OCI-LY7 (cell line): Measurements from ENCODE around the gene LYRM4. TPM values are rescaled to one million over a fixed set of nuclear protein-coding genes. Genes with fewer than 3 reads are reported as not detected.

ENCODE experiments used
- BruUV-seq: library from RNA; stranded (reverse); fragments of 400-500 nt; replicated peaks from 2 replicates; lab custom pipeline; 2021; lab: Mats Ljungman, UMichigan
- CTCF ChIA-PET: fragments of 300-600 bp; sonication (Branson Sonifier 250); formaldehyde crosslinking; loops from one replicate; lab custom pipeline; 2022; ENCODE audit warnings: antibody characterized with exemption; ENCODE audit not compliant: unreplicated experiment; lab: Charles Lee
- POLR2A ChIA-PET: fragments of 300-600 bp; sonication (Branson Sonifier 250); formaldehyde crosslinking; loops from one replicate; lab custom pipeline; 2022; ENCODE audit warnings: antibody characterized with exemption; lab: Charles Lee
- DNase-seq: peaks from one replicate; pipeline ENCODE4 v3.0.0-alpha.2; 2015; ENCODE audit warnings: low spot score
- H2AFZ ChIP-seq: fragments of 200-600 bp; sonication (generic), shearing (Covaris generic); 2 replicates; pipeline ENCODE4 v1.6.1; 2014; ENCODE audit warnings: mild to moderate bottlenecking, antibody characterized with exemption, low read length, moderate library complexity
- H3K27ac ChIP-seq: fragments of 200-600 bp; sonication (generic); 2 replicates; pipeline ENCODE4 v1.5.1; 2014; ENCODE audit warnings: mixed run types, low read depth, mild to moderate bottlenecking, moderate library complexity, low read length, inconsistent platforms; ENCODE audit not compliant: poor library complexity, severe bottlenecking
- H3K36me3 ChIP-seq: fragments of 200-600 bp; sonication (generic); 2 replicates; pipeline ENCODE4 v1.6.1; 2014; ENCODE audit warnings: mild to moderate bottlenecking, antibody characterized with exemption, low read length, moderate library complexity, mixed read lengths; ENCODE audit not compliant: insufficient read depth
- H3K4me1 ChIP-seq: fragments of 200-600 bp; sonication (generic); 2 replicates; pipeline ENCODE4 v1.5.1; 2014; ENCODE audit warnings: mild to moderate bottlenecking, low read length; ENCODE audit not compliant: insufficient read depth, poor library complexity, severe bottlenecking
- H3K4me2 ChIP-seq: fragments of 200-600 bp; sonication (generic); 2 replicates; pipeline ENCODE4 v1.6.1; 2014; ENCODE audit warnings: mild to moderate bottlenecking, low read length
- H3K4me3 ChIP-seq: fragments of 200-600 bp; sonication (generic); 2 replicates; pipeline ENCODE4 v1.5.1; 2014; ENCODE audit warnings: mild to moderate bottlenecking, low read depth, low read length; ENCODE audit not compliant: poor library complexity, severe bottlenecking
- H3K79me2 ChIP-seq: fragments of 200-600 bp; sonication (generic); 2 replicates; pipeline ENCODE4 v1.6.1; 2016; ENCODE audit warnings: low read depth, mild to moderate bottlenecking, low read length, moderate library complexity, mixed read lengths; ENCODE audit not compliant: insufficient read depth
- H3K9me2 ChIP-seq: fragments of 200-600 bp; sonication (generic); 2 replicates; pipeline ENCODE4 v1.6.1; 2016; ENCODE audit warnings: mild to moderate bottlenecking, low read length, mixed read lengths; ENCODE audit not compliant: insufficient read depth
- H3K9me3 ChIP-seq: fragments of 200-600 bp; sonication (generic); 2 replicates; pipeline ENCODE4 v1.6.1; 2014; ENCODE audit warnings: mild to moderate bottlenecking, mixed run types, low read length, mixed read lengths
- H4K20me1 ChIP-seq: fragments of 200-600 bp; sonication (generic); 2 replicates; pipeline ENCODE4 v1.6.1; 2014; ENCODE audit warnings: mild to moderate bottlenecking, antibody characterized with exemption, low read length, moderate library complexity, mixed read lengths; ENCODE audit not compliant: insufficient read depth
- CTCF ChIP-seq: fragments of 200-600 bp; sonication (generic); conservative IDR thresholded peaks from 2 replicates; pipeline ENCODE4 v1.5.1; 2014; ENCODE audit warnings: mild to moderate bottlenecking, antibody characterized with exemption, low read length, moderate library complexity, mixed read lengths
- EZH2phosphoT487 ChIP-seq: fragments of 200-600 bp; sonication (generic); IDR thresholded peaks from 2 replicates; pipeline ENCODE4 v1.6.1; 2018; ENCODE audit warnings: low read depth, borderline replicate concordance, mild to moderate bottlenecking, mixed run types, antibody characterized with exemption, low read length, moderate library complexity, mixed read lengths
- intact Hi-C: fragments of 100-400 bp; cut with micrococcal nuclease; formaldehyde crosslinking; loops from one replicate; pipeline ENCODE4 v1.10.0; 2022; ENCODE audit not compliant: unreplicated experiment
- total RNA-seq, 2 experiments: library from RNA; depleted of rRNA in 1 of 2; stranded (reverse); fragments of >200 nt in 1 of 2; shearing (Covaris generic) in 1 of 2; gene quantifications; 2 replicates each; pipeline ENCODE4 v1.2.3, GENCODE V29; 2014 to 2022

LYRM4 gene
- total RNA-seq, 2 experiments from 2014 or later: 19.6 to 34.3 TPM

- POLR2A ChIA-PET: interaction anchor here (0.8 kb wide), 2 partner anchors 196 to 221 kb away, joined by 3 to 4 read pairs; no protein-coding TSS in a partner anchor
- peaks cover 7% of the 10 kb centered on the region for H3K4me1 ChIP-seq
- no peaks in the 10 kb centered on the region for H3K79me2 ChIP-seq
- TF ChIP-seq CTCF: no peak
- no peak for TF ChIP-seq EZH2phosphoT487
- no peak for DNase-seq
- no peak overlapping the region for H3K4me3 ChIP-seq
- H3K9me3 ChIP-seq: no peaks in the 10 kb centered on the region
- intact Hi-C loops: loop anchor here (5.0 kb wide), 1 partner anchor 88 kb away; no protein-coding TSS in a partner anchor
- CTCF ChIA-PET: no interaction called here
- H3K27ac ChIP-seq: no peak overlapping the region
- no peaks in the 10 kb centered on the region for H3K36me3 ChIP-seq
- no TSS peak for BruUV-seq
- no peaks in the 10 kb centered on the region for H3K9me2 ChIP-seq
- no peak overlapping the region for H3K4me2 ChIP-seq
- H2AFZ ChIP-seq: no peak overlapping the region
- H4K20me1 ChIP-seq: peaks cover 2% of the 10 kb centered on the region; the same call in 1 of the 2 replicates
These were observed 39.5 kb upstream of the LYRM4 start for GRCh38 chr6:5300206-5300764.

GRCh38 chr6:5295623-5296022, 34.9 kb upstream of the LYRM4 start:
- no peak for DNase-seq
- TF ChIP-seq EZH2phosphoT487 (no peak), CTCF (no peak)
- H3K27ac ChIP-seq: no peak overlapping the region
- CTCF ChIA-PET: no interaction called here
- H3K36me3 ChIP-seq: no peaks in the 10 kb centered on the region
- H3K79me2 ChIP-seq: no peaks in the 10 kb centered on the region
- no peak overlapping the region for H2AFZ ChIP-seq
- no peak overlapping the region for H3K4me3 ChIP-seq
- BruUV-seq: no TSS peak
- POLR2A ChIA-PET: interaction anchor here (0.6 kb wide), 1 partner anchor 44 kb away, joined by 3 read pairs; no protein-coding TSS in a partner anchor
- H3K9me2 ChIP-seq: no peaks in the 10 kb centered on the region
- H3K4me2 ChIP-seq: no peak overlapping the region
- intact Hi-C loops: no loop called here
- no peaks in the 10 kb centered on the region for H3K9me3 ChIP-seq
- no peaks in the 10 kb centered on the region for H3K4me1 ChIP-seq
- 0 out of 2 replicates have a peak, but pooled peaks cover 5% of the 10 kb centered on the region for H4K20me1 ChIP-seq
